GM18511 (cell line): Measurements from ENCODE around the gene GPS1.
"Not testable (repeated sequence)": the region's sequence is repeated elsewhere in the genome, so short reads cannot be mapped to it uniquely, and the experiment has no call there.

Experiments used
- ATAC-seq: cut with Tn5 transposase; IDR thresholded peaks from one replicate; pipeline ENCODE4 v1.9.1; 2021; ENCODE audit warnings: mild to moderate bottlenecking, moderate library complexity; ENCODE audit not compliant: unreplicated experiment

GPS1 gene

GRCh38 chr17:82025401-82026107, 26.1 kb upstream of the GPS1 start:
- no peak for ATAC-seq

- no peak for ATAC-seq
Observed at GRCh38 chr17:82028246-82028645, 23.5 kb upstream of the GPS1 start.

GRCh38 chr17:82028966-82029365, 22.7 kb upstream of the GPS1 start:
- ATAC-seq = no peak

GRCh38 chr17:82029391-82029790, 22.3 kb upstream of the GPS1 start:
- ATAC-seq = no peak

GRCh38 chr17:82029990-82030469, 21.7 kb upstream of the GPS1 start:
- no peak for ATAC-seq

- no peak for ATAC-seq
Observed at GRCh38 chr17:82030470-82031302, 21.0 kb upstream of the GPS1 start.

- ATAC-seq = no peak
Observed at GRCh38 chr17:82031303-82031884, 20.3 kb upstream of the GPS1 start, which contains the start of gene RAC3. Gene RAC3, plus strand, starts transcription at chr17:82031678. Its CDS starts 84 bp downstream, at chr17:82031762.

- ATAC-seq = no peak
Observed at GRCh38 chr17:82031885-82032627, 19.6 kb upstream of the GPS1 start.

- no peak for ATAC-seq
Observed at GRCh38 chr17:82033359-82034085, 18.2 kb upstream of the GPS1 start.

- ATAC-seq = no peak
Observed at GRCh38 chr17:82034371-82035011, 17.2 kb upstream of the GPS1 start.

- no peak for ATAC-seq
Observed at GRCh38 chr17:82035488-82035887, 16.2 kb upstream of the GPS1 start.

GRCh38 chr17:82035956-82036633, 15.6 kb upstream of the GPS1 start:
- ATAC-seq = no peak

- no peak for ATAC-seq
Observed at GRCh38 chr17:82036634-82037091, 15.0 kb upstream of the GPS1 start.

GRCh38 chr17:82037092-82037888, 14.4 kb upstream of the GPS1 start, which contains the start of gene DCXR:
Gene DCXR, minus strand, starts transcription at chr17:82037697. Its CDS starts 15 bp downstream, at chr17:82037682.
- ATAC-seq = peak; percentile 92

GRCh38 chr17:82037889-82038195, 13.9 kb upstream of the GPS1 start:
- no peak for ATAC-seq

GRCh38 chr17:82038796-82039409, 12.8 kb upstream of the GPS1 start:
- not testable (repeated sequence) for ATAC-seq

- ATAC-seq = no peak
Observed at GRCh38 chr17:82039695-82040299, 11.9 kb upstream of the GPS1 start.
